SK-N-SH (cell line): ENCODE measurements around the gene STKLD1.

Source experiments
- CTCF ChIP-seq: fragments of 200-600 bp; sonication (generic); IDR thresholded peaks from 2 replicates; pipeline ENCODE4 v1.6.1; 2017; ENCODE audit warnings: antibody characterized with exemption, mild to moderate bottlenecking, moderate library complexity
- FOXJ3 ChIP-seq: sonication (generic); formaldehyde crosslinking; IDR thresholded peaks from 2 replicates; pipeline ENCODE4 v1.5.1; 2020; ENCODE audit warnings: mild to moderate bottlenecking, missing genetic modification reagents
- MAX ChIP-seq: IDR thresholded peaks from 2 replicates; pipeline ENCODE4 v1.4.0; 2012; ENCODE audit warnings: low read depth
- POLR2AphosphoS5 ChIP-seq: IDR thresholded peaks from 2 replicates; pipeline ENCODE4 v1.6.1; 2012; ENCODE audit warnings: low read depth, low read length
- RAD21 ChIP-seq: IDR thresholded peaks from 2 replicates; pipeline ENCODE4 v1.6.1; 2012; ENCODE audit warnings: mild to moderate bottlenecking, low read length
- RCOR1 ChIP-seq: fragments of 150-350 bp; IDR thresholded peaks from 2 replicates; pipeline ENCODE4 v1.6.1; 2017; ENCODE audit warnings: antibody characterized with exemption, low read length
- REST ChIP-seq: IDR thresholded peaks from 2 replicates; pipeline ENCODE4 v1.6.1; 2012; ENCODE audit warnings: mild to moderate bottlenecking, low read depth, low read length, moderate library complexity
- SMC3 ChIP-seq: IDR thresholded peaks from 2 replicates; pipeline ENCODE4 v1.6.1; 2012; ENCODE audit warnings: low read depth, low read length, improper control_type of control experiment

DNA sequence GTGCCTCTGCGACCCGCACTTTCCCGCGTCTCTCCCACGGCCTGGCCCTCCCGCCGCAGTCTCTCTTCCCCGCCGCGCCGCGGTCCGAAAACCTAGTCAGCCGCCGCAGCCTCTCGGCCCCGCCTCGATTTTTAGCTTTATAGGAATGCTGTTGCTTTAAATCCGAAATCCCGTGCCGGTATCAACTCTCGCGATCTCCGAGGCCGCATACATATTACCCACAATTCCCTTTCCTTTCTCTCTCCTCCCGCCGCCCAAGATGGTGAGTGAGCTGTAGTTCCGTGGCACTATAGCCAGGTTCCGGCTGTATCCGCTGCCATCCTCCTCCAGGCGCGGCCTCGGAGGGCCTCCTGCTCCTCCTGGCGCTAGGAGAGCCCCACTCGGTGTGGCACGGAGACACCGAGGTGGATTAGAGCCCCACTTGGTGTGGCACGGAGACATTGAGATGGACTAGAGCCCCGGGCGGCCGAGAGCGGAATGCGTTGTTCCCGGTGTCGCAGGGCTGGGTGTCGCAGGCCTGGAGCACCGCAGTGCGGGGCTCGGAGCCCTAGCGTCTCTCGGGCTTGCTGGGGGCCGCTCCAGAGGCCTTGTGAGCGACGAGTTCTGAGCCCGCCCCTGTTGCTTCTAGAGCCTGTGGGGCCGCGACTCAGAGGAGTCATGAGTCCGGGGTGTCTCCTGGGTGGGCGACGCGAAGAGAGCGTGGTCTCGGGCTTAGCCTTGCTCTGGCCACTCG lies 28.0 kb upstream of the STKLD1 start, which contains the start of the genes MED22 and RPL7A:
- TF ChIP-seq CTCF (no peak), RCOR1 (no peak; the same call in 1 of the 2 replicates), RAD21 (no peak), POLR2AphosphoS5 (peak; percentile 100), SMC3 (no peak), MAX (peak; percentile 88), REST (peak; percentile 62; the same call in 1 of the 2 replicates), FOXJ3 (no peak)
